Transverse colon (tissue), 4 donors: ENCODE data around the gene MSLN. TPM values are rescaled to one million over a fixed set of nuclear protein-coding genes. Genes with fewer than 3 reads are reported as not detected.
A peak's percentile ranks its signal among the peaks of the same experiment; 100 is the strongest.

ENCODE experiments used
- DNase-seq: peaks from one replicate; pipeline ENCODE4 v3.0.0-alpha.2; 2019
- H3K27ac ChIP-seq, 4 donors: fragments of 200-600 bp; sonication (generic); 2 replicates each; pipeline ENCODE4 v1.5.1; 2016 to 2018; ENCODE audit warnings: inconsistent platforms in 4 of 4
- H3K27me3 ChIP-seq: fragments of 200-600 bp; sonication (generic); 2 replicates; pipeline ENCODE4 v1.5.1; 2017; ENCODE audit warnings: inconsistent platforms
- H3K36me3 ChIP-seq, 4 donors: fragments of 200-600 bp; sonication (generic); 2 replicates each; pipeline ENCODE4 v1.5.1; 2017 to 2019; ENCODE audit warnings: inconsistent platforms in 4 of 4
- H3K4me1 ChIP-seq, 4 donors: fragments of 200-600 bp; sonication (generic); 2 replicates each; pipeline ENCODE4 v1.5.1; 2017 to 2020; ENCODE audit warnings: inconsistent platforms in 4 of 4
- H3K4me3 ChIP-seq, 4 donors: fragments of 200-600 bp; sonication (generic); 1 replicate in 1 of 4; 2 replicates in 3 of 4; pipeline versions ENCODE4 v1.5.1 to v1.6.1; 2017 to 2019; ENCODE audit warnings: inconsistent platforms in 4 of 4
- H3K9me3 ChIP-seq, 2 donors: fragments of 200-600 bp; sonication (generic); 2 replicates each; pipeline ENCODE4 v1.5.1; 2017 to 2019; ENCODE audit warnings: inconsistent platforms in 2 of 2
- CTCF ChIP-seq, 5 experiments: fragments of 200-600 bp in 3 of 5; fragments of 450-650 bp in 2 of 5; sonication (generic) in 3 of 5; IDR thresholded peaks; 1 replicate in 2 of 5; 2 replicates in 3 of 5; pipeline ENCODE4 v1.5.1; 2016 to 2017; ENCODE audit warnings: antibody characterized with exemption in 5 of 5, inconsistent platforms in 3 of 5, mild to moderate bottlenecking in 2 of 5, moderate library complexity in 1 of 5
- EP300 ChIP-seq: sonication (generic); formaldehyde crosslinking; IDR thresholded peaks from one replicate; pipeline ENCODE4 v1.6.1; 2017; ENCODE audit warnings: antibody characterized with exemption, low read depth
- POLR2A ChIP-seq: fragments of 450-650 bp; IDR thresholded peaks from one replicate; pipeline ENCODE4 v1.6.1; 2016; ENCODE audit warnings: antibody characterized with exemption, mild to moderate bottlenecking, moderate library complexity
- POLR2AphosphoS5 ChIP-seq, 3 donors: sonication (generic); formaldehyde crosslinking; IDR thresholded peaks; one replicate each; pipeline ENCODE4 v1.6.1; 2016; ENCODE audit warnings: antibody characterized with exemption in 3 of 3
- WGBS, 2 donors: methylation state at CpG; one replicate each; pipeline ENCODE4 v1.1.5; 2018; ENCODE audit warnings: low coverage in 1 of 2; 5-methylcytosine and 5-hydroxymethylcytosine counted together
- in situ Hi-C, 4 donors: fragments of 200-750 bp; cut with MboI; loops; one replicate each; pipeline versions ENCODE4 v1.15.0 to v1.15.1; 2017; ENCODE audit warnings: low sequenced_read_pairs in 3 of 4, low pct_ligation_motif_present in 1 of 4, low pct_unique_long_range_greater_than_20kb in 1 of 4
- intact Hi-C: fragments of 100-400 bp; cut with DNase I; formaldehyde crosslinking; loops from one replicate; pipeline ENCODE4 v1.15.1; 2023; ENCODE audit warnings: low total_unique reads
- total RNA-seq, 4 donors: library from RNA; depleted of rRNA; stranded (reverse); fragments of >200 nt; gene quantifications; one replicate each; pipeline ENCODE4 v1.1.0, GENCODE V29; 2016

The MSLN gene
- total RNA-seq, 4 donors from 2014 or later, result 4.9 to 21.2 (median 10.3) TPM; not detected in 1

GRCh38 chr16:739560-740458 lies 20.7 kb upstream of the MSLN start:
- Histone ChIP-seq H3K4me1 (peaks cover 7 to 20% (median 14%) of the 10 kb centered on the region in 4 donors), H3K36me3 (peaks cover 0 to 6% (median 0%) of the 10 kb centered on the region in 4 donors), H3K27ac (peak overlapping the region; percentile 75 to 87 (median 81)), H3K27me3 (peaks cover 3% of the 10 kb centered on the region), H3K4me3 (peak overlapping the region; percentile 78 to 86 (median 84)), H3K9me3 (no peaks in the 10 kb centered on the region)
- in situ Hi-C loops (no loop called here), intact Hi-C loops (loop anchor here (2.0 kb wide), 1 partner anchor 27 kb away; no protein-coding TSS in a partner anchor)
- TF ChIP-seq POLR2A (no peak), POLR2AphosphoS5 (IDR thresholded peaks at IDR 0.05) (no peak), CTCF (IDR thresholded peaks at IDR 0.05) (no peak), EP300 (no peak)
- 43% methylated on average over 35 of the region's 38 CpGs; no CpG with 5 or more reads in 1 of the 2 donors for WGBS, 2 donors
- no peak for DNase-seq

- peak; percentile 26 for DNase-seq
- Histone ChIP-seq H3K27ac (peak overlapping the region; percentile 75 to 87 (median 81)), H3K9me3 (no peaks in the 10 kb centered on the region), H3K4me1 (peaks cover 7 to 20% (median 14%) of the 10 kb centered on the region in 4 donors), H3K4me3 (peak overlapping the region; percentile 78 to 86 (median 84)), H3K36me3 (peaks cover 0 to 2% (median 0%) of the 10 kb centered on the region in 4 donors), H3K27me3 (peaks cover 3% of the 10 kb centered on the region)
- intact Hi-C loops, result loop anchor here (2.0 kb wide), 1 partner anchor 28 kb away; no protein-coding TSS in a partner anchor
- in situ Hi-C loops, result no loop called here
- TF ChIP-seq POLR2AphosphoS5 (IDR thresholded peaks at IDR 0.05) (no peak), POLR2A (no peak), EP300 (no peak), CTCF (IDR thresholded peaks at IDR 0.05) (no peak)
- 0% methylated on average over 13 of the region's 22 CpGs; no CpG with 5 or more reads in 1 of the 2 donors for WGBS, 2 donors
Measured at GRCh38 chr16:740459-740763, 20.1 kb upstream of the MSLN start.

GRCh38 chr16:740764-741505 lies 19.6 kb upstream of the MSLN start, which contains the start of gene CIAO3:
Gene CIAO3, minus strand, starts transcription at chr16:740997. Its CDS starts 12 bp downstream, at chr16:740985.
- peak; percentile 91 for DNase-seq
- peaks cover 3% of the 10 kb centered on the region for H3K27me3 ChIP-seq
- peak within 1 kb of the TSS; percentile 75 to 87 (median 81) for H3K27ac ChIP-seq
- no peaks in the 10 kb centered on the region for H3K36me3 ChIP-seq
- intact Hi-C loops (loop anchor here (2.0 kb wide), 1 partner anchor 28 kb away; no protein-coding TSS in a partner anchor), in situ Hi-C loops (no loop called here)
- H3K4me1 ChIP-seq, result peaks cover 7 to 20% (median 14%) of the 10 kb centered on the region in 4 donors
- H3K9me3 ChIP-seq, result no peaks in the 10 kb centered on the region
- H3K4me3 ChIP-seq, result peak within 1 kb of the TSS; percentile 78 to 86 (median 84)
- TF ChIP-seq POLR2AphosphoS5 (IDR thresholded peaks at IDR 0.05), result peak; percentile 95 to 99 (median 99)
- TF ChIP-seq POLR2A, result peak; percentile 83
- TF ChIP-seq CTCF (IDR thresholded peaks at IDR 0.05), result peak; percentile 79 to 99 (median 97)
- TF ChIP-seq EP300, result no peak
- WGBS, 2 donors, result 2% methylated on average over 61 of the region's 79 CpGs; no CpG with 5 or more reads in 1 of the 2 donors
